CD4-positive, alpha-beta T cell treated with Interleukin-6 at 100 ng/mL for 8 hours (primary cell): ENCODE data around the gene BDH2.

Experiments used
- DNase-seq: peaks from one replicate; pipeline ENCODE4 v3.0.0-alpha.2; 2020; ENCODE audit warnings: mixed read lengths, low spot score

Gene BDH2

DNA sequence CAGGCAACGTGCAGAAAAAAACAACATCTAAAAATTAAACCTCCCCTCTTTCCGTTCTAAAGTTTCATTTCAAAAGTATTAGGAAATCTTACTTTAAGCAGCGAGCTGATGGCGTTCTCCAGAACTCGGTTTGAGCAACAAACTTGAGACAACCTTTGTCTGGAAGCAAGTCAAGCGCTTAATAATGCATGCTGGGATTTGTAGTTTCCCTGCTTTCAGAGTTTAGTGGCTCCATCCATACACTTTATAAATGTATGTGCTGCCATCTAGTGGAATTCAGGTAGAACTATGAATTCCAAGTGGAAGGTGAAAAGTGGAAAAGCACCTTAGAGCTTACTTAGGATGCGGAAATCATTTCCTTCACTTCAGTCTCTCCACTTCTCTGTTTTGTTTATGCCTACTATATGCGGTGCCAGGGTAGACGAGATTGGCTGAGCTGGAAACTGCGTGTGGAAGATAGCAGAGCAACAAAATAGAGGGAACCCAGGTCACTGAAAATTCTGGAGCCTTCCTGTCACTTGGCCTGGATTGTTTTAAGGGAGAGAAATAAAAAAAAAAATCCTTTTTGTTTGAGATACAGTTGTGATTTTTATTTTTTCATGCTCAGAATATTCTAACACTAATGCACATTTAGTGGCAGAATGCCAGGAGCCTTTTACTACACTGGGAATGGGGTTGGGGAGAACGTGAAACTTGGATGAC lies at the start of gene BDH2:
BDH2 (minus strand) TSS at position 144 of the 702 bp plus-strand sequence. CDS start 3,580 bp downstream, outside the sequence.
- DNase-seq = peak; percentile 82

DNA sequence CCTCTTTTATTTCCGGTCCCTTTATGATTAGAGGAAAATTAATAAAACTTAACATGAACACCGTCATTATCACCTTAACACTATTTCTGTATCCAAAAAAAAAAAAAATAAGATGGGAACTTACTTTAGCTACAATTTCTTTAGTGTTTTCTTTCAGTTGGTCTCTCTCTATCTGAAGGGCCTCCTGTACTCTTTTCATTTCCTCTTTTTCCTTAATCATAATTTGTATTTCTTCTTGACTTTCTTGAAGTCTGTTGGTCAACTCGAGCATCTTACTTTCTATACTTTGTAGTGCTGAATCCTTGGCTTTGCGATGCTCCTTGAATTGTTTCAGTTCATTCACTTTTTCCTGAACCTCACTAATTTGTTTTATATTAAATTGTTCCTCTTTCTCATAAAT lies 45.3 kb upstream of the BDH2 start:
- no peak for DNase-seq

DNA sequence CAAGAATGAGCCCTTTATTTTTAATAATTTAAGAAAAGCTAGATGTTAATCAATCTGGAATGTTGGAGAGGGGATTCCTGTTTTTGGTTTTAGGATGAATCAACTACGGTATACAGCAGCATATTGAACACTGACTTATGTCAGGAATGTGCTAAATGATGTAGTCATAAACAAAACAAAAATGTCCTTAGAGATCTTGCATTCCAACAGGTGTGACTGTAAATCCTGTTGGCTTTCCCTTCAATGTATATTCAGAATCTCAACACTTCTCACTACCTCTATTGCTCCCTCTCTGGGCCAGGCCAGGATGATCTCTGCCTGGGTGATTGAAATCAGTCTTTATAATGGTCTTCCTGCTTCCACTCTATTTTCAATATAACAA lies 37.8 kb upstream of the BDH2 start:
- no peak for DNase-seq

DNA sequence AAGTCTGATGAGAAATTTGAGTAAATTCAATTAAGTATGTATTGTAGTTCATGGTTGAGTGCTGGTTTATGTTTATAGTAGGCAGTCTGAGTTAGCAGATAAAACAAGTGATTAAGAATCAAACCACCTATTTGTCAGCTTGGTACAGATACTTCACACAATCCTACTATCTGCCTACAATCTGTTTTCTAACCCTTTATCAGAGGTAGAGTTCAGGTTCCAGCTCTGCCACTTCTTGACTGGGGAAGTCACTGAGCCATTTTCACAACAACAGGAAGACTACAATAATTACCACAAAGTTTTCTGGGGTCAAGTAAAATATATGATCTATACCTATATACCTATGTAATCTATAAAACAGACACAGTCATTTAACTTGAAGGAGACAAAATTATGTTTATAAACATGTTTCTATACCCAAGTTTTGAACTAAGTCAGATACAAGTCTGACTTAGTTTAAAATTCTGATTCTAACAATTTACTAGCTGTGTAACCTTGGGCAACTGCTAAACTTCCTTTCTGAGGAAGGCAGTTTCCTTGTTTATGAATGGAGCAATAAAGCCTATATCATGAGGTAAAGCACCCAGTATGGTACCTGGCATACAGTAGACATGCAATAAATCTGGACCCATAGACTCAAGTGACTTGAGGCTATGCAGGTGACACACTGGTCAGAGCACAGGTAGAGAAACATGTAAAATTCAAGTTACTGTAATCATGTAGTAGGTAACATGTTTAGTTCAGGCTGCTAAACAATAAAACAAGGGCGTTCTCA lies 37.2 kb upstream of the BDH2 start:
- no peak for DNase-seq

DNA sequence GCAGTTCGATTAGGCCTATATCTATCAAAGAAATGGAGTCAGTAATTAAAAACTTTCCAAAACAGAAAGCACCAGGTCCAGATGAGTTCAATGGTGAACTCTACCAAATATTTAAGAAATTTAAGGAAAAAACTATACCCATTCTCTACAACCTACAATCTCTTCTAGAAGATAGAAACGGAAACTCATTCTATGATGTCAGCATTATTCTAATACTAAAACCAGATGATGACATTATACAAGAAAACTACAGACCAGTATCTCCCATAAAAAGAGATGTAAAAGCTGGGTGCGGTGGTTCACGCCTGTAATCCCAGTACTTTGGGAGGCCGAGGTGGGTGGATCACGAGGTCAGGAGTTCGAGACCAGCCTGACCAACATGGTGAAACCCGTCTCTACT lies 29.5 kb upstream of the BDH2 start:
- no peak for DNase-seq

DNA sequence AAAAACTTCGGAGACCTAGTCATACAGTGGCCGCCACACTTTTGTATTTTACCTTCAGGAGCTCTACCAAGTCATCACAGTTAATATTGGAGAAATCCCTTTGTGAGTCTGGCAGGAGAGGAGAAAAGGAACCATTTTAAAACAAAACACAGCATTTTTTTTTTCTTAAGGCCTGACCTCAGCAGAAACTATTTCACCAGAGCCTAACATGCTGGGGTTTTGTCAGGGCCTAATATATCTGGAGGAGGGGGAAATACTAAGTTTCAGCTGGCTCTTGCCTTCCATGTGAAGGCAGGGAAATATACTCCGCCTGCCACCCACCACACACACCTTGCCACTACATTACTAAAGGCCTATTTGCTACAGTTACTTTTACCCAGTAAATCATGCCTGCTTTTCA lies 26.5 kb upstream of the BDH2 start:
- DNase-seq = no peak

DNA sequence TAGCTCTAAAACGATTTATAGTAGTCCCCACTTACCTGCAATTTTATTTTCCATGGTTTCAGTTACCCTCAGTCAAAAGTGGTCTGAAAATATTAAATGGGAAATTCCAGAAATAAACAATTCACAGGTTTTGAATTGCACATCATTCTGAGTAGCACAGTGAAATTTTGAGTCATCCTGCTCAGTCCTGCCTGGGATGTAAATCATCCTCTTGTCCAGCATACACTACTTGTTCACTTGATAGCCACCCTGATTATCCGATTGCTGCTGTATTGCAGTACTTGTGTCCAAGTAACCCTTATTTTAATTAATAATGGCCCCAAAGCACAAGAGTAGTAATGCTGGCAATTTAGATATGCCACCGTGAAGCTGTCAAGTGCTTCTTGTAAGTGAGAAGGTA lies 23.5 kb upstream of the BDH2 start:
- DNase-seq = no peak

DNA sequence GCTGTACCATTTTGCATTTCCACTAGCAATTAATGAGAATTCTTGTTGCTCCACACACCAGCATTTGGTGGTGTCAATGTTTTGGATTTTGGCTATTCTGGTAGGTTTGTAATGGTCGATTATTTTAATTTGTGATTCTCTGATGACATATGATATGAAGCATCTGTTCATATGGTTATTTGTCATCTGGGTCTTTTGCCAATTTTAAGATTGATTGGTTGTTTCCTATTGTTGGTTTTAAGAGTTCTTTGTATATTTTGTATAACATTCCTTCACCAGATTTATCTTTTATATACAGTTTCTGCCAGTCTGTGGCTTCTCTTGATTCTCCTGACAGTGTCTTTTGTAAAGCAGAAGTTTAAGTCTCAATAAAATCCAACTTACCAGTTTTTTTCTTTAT lies 18.5 kb upstream of the BDH2 start:
- no peak for DNase-seq

DNA sequence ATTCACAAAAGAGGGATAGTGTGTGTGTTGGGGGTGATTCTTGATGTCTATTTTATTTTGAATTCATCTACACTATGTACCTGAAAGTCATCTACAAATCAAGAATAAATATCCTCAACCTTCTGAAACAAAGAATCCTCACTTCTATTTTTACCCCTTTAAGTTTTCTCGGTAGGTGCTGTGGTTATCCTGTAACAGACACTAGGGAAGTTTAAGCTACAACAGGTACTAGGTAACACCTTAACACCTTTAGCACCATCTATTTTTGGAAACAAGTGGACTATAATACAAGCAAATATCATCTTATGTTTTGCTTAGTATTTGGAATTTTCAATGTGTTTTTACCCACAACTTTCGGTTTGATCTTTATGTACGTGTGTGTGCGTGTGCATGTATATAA lies 12.0 kb upstream of the BDH2 start:
- DNase-seq = no peak

DNA sequence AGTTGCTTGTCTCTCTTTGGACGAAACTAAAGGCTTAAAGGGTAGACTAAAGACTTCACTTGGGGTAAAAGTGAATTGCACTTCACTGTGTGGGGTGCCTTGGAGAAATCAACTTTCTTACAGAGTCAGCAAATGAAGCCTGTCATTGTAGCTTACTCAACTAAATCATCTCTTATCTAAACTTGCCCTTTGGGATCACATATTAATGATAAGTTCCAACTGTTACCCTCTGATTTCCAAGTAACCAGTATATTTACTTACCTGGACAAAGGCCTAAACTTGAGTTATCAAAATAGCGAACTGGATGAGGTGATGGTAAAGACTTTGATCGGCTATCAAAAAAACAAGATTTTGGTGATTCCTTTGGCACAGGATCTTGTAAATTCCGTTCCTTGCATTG lies 8.9 kb upstream of the BDH2 start:
- DNase-seq = no peak

DNA sequence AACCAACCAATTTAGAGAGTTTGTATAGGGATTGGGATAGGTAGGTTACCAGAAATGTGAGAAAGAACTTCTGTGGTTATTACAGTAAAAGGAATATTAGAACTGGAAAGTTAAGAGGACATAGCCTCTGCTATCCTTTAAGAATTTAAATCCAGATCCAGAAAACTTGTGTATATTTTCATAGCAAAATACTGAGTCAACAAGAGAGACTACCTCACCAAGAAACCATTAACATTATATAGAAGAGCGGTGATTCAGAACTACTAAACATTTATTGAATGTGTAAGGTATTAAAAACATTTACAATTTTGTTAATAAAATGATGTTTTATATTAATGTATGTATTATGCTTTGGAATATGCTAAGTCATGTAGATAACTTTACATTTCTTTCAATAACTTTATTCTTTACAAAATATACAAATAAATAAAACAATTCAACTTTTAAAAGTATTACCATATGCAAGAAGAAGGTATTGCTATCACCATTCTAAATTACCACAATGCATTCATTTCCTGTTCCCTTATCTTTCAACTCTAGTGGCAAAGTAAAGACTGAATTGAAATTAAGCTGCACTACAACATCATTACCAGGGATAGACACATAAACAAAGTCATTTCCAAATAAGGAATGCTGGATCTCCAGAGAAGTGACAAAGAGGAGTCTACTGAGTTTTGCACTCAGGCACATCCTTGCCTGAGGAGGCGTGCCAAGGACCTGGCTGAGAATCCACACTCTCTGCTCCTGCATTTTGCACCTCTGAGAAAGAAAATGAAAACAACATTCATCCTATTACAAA lies 6.1 kb upstream of the BDH2 start:
- DNase-seq = no peak

DNA sequence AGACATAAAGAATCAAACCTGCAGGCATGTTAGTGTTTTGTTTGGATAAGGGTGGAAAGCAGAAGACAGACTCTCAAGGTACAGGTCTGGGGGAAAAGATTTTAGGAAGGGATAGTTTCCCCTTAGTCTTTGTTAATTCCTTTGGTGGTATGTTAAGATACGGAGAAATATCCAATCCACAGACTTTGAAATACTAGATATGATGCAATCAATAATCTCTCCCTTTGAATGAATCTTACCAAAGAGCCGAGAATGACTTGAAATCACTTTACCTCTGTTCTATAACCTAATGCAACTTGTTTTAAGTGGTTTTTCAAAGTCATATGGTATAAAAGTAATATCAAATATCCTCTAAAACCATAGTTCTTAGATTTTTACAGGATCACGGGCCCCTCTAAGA lies 5.3 kb upstream of the BDH2 start:
- no peak for DNase-seq

DNA sequence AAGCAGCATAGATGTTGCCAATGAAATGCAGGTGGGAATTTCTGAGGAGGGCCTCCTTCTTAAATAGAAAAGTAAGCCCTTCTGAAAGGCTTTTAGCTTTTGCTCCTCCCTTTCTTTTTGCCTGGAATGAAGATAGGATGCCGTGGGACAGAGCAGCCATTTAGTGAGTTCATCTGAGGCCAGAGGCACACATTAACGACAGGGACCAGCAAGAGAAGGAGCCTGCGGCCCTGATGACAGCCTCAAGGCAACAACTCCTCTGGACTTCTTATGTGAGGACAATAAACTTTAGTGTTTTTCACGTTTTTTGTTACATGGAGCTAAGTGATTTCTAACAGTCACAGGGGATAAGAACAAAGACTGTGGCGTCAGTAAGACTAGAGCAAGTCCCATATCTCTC lies 1.1 kb upstream of the BDH2 start:
- DNase-seq = no peak

DNA sequence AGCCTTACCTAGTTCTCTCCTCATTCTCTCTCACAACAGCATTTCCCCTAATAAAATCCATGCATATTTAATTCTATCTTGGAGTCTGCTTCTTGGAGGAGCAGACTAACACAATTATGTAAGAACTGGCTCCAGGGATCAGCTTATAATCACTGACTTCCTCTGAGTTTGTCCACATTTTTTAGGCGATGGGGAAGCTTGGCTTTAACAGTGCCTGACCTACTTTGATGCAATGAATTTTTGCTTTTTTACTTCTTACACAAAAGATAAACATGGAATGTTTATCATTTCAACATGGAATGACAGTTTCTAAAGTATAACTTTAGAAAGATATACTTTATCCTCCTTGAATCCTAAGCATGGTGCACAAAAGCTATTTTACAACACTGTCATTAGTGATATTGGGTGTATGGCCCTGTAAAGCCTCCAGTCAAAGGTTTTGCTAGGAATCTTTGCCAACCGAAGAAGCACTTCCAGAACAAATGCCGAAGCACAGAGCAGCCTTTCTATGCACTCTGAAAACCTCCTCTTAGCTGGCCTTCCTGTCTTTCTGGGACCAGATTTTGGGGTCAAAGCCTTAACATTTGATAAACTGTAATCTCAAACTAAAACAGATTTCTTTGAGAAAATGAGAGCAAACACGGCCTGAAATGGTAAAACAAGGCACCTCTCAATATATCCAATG lies 736 bp downstream of the BDH2 start:
- DNase-seq = no peak

DNA sequence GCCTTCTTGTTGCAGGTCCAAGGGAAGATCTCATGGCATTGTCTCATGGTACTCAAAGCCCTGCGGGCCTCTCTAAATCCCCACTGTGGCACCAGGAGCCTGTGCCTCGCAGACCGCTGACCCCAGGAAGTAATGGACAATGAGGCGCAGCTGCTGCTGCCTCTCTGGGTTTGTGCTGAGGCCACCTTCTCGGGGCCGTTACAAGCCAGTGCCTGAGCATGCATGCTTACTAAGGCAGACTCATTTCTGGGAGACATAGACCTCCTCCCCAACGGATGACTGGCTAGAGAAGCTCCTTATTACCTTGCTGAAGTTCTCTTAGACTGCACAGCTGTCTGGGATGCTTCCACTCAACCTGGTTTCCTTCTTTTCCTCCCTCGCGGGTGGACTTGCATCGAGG lies 1.3 kb downstream of the BDH2 start:
- no peak for DNase-seq

DNA sequence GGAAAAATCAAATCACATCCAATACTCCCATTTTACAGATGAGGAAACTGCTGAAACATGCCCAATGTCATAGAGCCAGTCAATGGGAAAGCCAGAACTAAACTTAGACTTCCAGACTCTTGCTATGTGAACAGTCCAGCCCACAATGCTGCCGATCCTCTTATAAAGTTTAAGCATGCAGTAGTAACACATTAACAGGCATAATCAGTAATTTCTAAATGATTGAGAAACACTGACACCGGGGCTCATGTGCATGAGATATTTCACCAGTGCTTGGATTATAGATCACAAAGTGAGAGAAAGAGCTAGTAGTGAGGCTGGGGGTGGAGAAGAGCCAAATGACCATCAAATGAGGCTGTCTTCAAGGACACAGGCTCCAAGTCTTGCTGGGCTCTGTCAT lies 2.5 kb downstream of the BDH2 start:
- no peak for DNase-seq

DNA sequence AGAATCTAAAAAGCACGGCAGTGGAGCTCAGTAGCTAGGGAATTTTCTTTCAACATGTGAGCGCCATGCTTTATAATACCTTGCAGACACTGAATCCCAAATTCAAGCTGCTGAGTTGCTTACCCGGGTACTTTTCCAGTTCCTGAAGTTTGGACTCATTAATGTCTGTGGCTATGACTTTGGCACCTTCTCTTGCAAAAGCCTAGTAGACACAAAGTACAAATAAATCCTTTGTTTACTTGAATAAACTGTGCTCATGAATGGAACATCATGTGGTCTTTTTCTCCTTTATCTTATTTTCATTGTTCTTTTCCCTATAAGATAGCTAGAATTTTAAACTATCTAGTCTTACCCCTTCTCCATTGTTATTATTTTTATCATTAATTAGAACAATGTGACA lies 4.6 kb downstream of the BDH2 start:
- no peak for DNase-seq

DNA sequence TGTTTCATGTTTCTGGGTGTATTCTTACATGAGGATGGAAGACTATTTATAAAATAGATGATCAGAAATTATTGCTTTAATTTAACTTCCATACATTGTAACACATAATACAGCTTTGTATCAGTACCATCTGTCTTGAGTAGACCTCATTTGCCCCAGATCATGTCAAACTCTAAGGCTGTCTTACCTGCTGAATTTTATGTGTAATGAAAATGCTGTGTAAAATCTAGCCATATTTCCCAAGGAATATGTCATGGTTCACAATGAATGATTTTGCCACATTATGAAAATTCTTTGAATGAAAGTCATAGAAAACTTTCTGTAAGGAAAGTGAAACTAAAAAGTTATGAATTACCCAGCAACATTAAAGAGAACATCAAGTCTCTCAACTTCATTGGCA lies 7.4 kb downstream of the BDH2 start:
- DNase-seq = no peak

DNA sequence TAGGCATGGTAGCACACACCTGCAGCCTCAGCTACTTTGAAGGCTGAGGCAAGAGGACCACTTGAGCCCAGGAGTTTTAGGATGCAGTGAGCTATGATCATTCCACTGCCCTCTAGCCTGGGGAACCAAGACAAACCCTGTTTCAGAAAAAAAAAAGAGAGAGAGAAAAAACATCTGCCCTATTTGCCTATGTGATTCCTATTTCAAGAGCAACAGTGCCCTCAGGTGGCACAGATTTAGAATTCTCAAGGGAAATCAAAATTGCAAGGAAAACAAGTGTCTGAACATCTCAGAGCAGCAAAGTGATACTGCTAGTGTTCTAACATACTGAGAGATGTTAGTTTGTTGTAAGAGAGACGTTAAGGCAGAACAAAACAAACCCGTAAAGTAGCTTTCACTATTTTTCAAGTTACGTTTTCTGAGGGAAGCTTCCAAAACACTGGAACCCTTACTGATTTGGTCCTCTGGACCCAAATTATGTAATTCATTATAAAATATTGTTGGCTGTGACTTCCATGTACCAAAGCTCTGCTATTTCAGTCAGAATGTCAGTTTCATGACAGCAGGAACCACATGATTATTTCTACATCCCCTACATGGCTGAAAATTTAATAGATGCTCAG lies 7.9 kb downstream of the BDH2 start:
- DNase-seq = peak; percentile 53

DNA sequence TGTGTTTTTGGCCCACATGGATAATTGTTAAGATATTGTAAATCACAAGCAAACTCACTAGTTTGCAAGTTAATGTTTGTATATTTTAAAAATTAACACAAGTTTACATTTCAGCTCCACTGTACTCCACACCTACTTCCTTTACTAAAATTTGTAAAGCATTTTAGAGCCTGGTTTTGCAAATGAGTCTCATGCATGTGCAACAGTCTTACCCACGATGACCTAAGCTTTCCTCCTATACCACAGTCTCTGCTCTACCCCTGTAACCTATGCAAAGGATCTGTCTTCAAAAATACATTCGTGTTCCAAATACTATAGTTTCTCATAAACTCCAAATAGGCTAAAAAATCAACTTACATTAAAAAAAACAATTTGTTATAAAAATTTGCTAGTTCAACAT lies 10.2 kb downstream of the BDH2 start:
- no peak for DNase-seq

DNA sequence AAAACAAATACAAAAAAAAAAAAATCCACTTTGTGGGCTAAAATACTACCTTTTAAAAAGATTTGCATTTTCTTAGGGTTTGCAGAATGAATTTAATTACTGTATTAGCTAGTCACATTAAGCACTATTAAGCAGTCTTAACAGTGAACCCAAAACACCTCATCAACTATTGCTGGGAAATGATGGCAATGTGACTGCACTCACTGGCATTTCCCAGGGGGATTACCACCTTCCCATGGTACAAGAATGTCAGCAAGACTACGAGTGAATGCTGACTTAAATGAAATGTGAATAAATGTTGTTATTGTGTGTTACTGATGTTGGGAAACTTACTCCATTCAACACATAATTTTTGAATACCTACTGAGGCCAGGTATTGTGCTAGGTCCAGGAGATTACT lies 13.1 kb downstream of the BDH2 start:
- DNase-seq = no peak
